Natural killer cell treated with Interleukin-12 subunit alpha and Interleukin-12 subunit beta and Interleukin-15 and Interleukin-18, amount 100 ng/mL, for 72 hours (primary cell): ENCODE measurements around the gene ARSB. TPM values are rescaled to one million over a fixed set of nuclear protein-coding genes. Genes with fewer than 3 reads are reported as not detected.
A peak's percentile ranks its signal among the peaks of the same experiment; 100 is the strongest.
"Not testable (repeated sequence)": the region's sequence is repeated elsewhere in the genome, so short reads cannot be mapped to it uniquely, and the experiment has no call there.

ENCODE experiments used
- ATAC-seq, 2 donors: fragments of 150-1000 bp; cut with Tn5 transposase in 1 of 2; sonication (Bioruptor Pico), chemical (Tn5 transposase) in 1 of 2; 2 replicates each; pipeline ENCODE4 v1.10.0; 2021
- DNase-seq: peaks from one replicate; pipeline ENCODE4 v3.0.0; 2022; ENCODE audit warnings: low spot score
- H3K27ac Mint-ChIP-seq, 2 donors: 1 replicate in 1 of 2; 2 replicates in 1 of 2; pipeline ENCODE4 v1.8.0; 2022; ENCODE audit warnings: mixed read lengths in 2 of 2, mild to moderate bottlenecking in 1 of 2, moderate library complexity in 1 of 2
- H3K27me3 Mint-ChIP-seq, 2 donors: 1 replicate in 1 of 2; 2 replicates in 1 of 2; pipeline ENCODE4 v1.8.0; 2022; ENCODE audit warnings: mixed read lengths in 2 of 2
- H3K36me3 Mint-ChIP-seq: one replicate; pipeline ENCODE4 v1.8.0; 2022; ENCODE audit warnings: mixed read lengths
- H3K4me1 Mint-ChIP-seq, 2 donors: 1 replicate in 1 of 2; 2 replicates in 1 of 2; pipeline ENCODE4 v1.8.0; 2022; ENCODE audit warnings: low read depth in 2 of 2, mixed read lengths in 2 of 2, mild to moderate bottlenecking in 1 of 2
- H3K4me3 Mint-ChIP-seq: one replicate; pipeline ENCODE4 v1.8.0; 2022; ENCODE audit warnings: mixed read lengths
- H3K9me3 Mint-ChIP-seq: 2 replicates; pipeline ENCODE4 v1.8.0; 2022; ENCODE audit warnings: mixed read lengths
- total RNA-seq, 2 donors: library from RNA; stranded (reverse); gene quantifications; one replicate each; pipeline ENCODE4 v1.2.3, GENCODE V29; 2022

ARSB gene
- total RNA-seq, 2 donors from 2014 or later, result 15.4 to 22.3 TPM

DNA sequence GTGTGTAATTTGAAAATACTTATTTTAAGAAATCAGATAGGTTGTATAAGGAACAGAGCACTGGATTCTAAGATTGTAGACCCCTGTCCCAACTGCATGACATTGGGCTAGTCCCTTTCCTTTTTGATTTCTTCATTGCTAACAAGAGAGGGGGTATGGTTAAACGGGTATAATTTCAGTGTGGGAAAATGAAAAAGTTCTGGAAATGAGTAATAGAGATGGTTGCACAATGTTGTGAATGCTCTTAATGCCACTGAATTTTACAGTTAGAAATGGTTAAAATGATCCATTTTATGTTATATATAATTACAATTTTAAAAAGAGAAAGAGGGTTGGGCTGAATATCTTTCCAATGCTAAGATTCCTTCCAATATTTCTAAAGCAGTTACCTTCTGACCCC is 233.2 kb downstream of the ARSB start:
- H3K4me3 Mint-ChIP-seq, result no peak overlapping the region
- peaks cover 8 to 9% of the 10 kb centered on the region in 2 donors for H3K27me3 Mint-ChIP-seq
- H3K27ac Mint-ChIP-seq, result no peak overlapping the region
- H3K4me1 Mint-ChIP-seq, result no peaks in the 10 kb centered on the region
- no peaks in the 10 kb centered on the region for H3K9me3 Mint-ChIP-seq
- DNase-seq (no peak), ATAC-seq (no peak)
- no peaks in the 10 kb centered on the region for H3K36me3 Mint-ChIP-seq

DNA sequence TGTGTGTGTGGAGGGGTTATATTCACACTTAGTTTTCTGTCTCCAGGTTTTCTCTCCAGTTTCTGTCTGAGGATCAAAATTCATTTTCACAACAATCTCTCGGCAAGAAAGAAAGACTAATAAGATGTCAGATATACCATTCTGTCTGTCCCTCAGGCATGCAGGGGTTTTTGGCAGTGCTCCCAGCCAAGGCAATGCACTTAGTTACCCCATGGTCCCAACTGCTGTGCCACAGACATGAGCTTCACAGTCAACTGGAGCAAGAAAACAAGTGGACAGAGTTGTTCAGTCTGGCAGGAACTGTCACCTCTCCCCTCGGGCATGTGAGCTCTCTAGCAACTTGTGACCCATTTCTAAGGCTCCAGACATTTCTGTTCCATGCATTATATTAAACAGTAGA is 234.8 kb downstream of the ARSB start:
- H3K27me3 Mint-ChIP-seq, result peaks cover 9 to 12% of the 10 kb centered on the region in 2 donors
- no peak overlapping the region for H3K4me3 Mint-ChIP-seq
- H3K27ac Mint-ChIP-seq, result no peak overlapping the region
- H3K36me3 Mint-ChIP-seq, result no peaks in the 10 kb centered on the region
- no peaks in the 10 kb centered on the region for H3K9me3 Mint-ChIP-seq
- ATAC-seq, result no peak
- no peaks in the 10 kb centered on the region for H3K4me1 Mint-ChIP-seq
- DNase-seq, result no peak

DNA sequence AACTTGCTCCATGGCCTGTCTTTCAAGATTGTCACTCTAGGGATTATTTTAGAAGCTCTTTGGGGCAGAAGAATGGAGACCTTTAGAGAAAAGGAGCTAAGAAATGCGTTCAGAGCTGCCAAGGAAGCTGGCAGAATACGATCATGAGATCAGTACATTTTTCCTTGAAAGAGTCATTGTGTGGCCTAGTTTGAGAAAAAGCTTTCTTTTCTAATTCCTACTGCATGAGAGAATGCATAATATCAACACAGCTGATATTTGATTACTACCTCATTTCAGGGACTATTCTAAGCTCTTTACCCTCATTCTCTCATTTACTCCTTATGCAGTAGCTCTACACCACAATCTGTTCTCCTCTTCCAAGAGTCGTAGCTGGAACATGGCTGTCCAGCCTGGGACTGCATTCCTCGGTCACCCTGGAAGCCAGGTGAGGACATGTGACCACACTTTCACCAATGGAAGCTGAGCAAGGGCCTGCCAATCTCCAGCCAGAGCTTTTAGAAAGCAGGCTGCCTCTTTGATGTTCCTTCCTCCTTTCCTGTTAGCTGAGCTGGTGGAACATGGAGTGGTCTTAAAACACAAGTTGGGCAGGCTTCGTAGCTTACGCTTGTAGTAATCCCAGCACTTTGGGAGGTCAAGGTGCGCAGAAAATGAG is 237.3 kb downstream of the ARSB start:
- Mint-ChIP-seq H3K27ac (no peak overlapping the region), H3K4me3 (no peak overlapping the region), H3K9me3 (no peaks in the 10 kb centered on the region), H3K4me1 (no peaks in the 10 kb centered on the region), H3K27me3 (peaks cover 9 to 20% of the 10 kb centered on the region in 2 donors), H3K36me3 (no peaks in the 10 kb centered on the region)
- ATAC-seq (no peak), DNase-seq (no peak)

DNA sequence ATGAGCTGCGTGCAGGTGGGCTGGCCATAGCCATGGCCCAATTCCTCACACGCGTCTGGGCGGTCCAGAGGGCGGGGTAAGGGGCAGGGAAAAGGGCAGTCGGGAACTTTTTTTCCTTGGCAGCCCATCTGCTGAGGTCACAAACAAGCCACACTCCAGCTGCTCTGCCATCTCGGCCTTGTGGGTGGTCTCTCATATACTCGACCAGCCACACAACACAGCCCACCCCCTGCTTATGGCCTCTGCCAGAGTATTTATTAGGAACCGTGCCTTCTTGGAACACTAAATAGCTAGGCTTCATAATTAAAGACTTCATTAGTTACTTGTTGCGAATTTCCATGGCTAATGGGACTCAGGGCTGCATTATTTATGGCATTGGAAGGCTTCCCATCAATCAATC is 238.1 kb downstream of the ARSB start:
- no peaks in the 10 kb centered on the region for H3K36me3 Mint-ChIP-seq
- no peak overlapping the region for H3K4me3 Mint-ChIP-seq
- H3K27me3 Mint-ChIP-seq, result peaks cover 9 to 21% of the 10 kb centered on the region in 2 donors
- H3K9me3 Mint-ChIP-seq, result no peaks in the 10 kb centered on the region
- no peak for ATAC-seq
- no peak for DNase-seq
- no peaks in the 10 kb centered on the region for H3K4me1 Mint-ChIP-seq
- no peak overlapping the region for H3K27ac Mint-ChIP-seq

DNA sequence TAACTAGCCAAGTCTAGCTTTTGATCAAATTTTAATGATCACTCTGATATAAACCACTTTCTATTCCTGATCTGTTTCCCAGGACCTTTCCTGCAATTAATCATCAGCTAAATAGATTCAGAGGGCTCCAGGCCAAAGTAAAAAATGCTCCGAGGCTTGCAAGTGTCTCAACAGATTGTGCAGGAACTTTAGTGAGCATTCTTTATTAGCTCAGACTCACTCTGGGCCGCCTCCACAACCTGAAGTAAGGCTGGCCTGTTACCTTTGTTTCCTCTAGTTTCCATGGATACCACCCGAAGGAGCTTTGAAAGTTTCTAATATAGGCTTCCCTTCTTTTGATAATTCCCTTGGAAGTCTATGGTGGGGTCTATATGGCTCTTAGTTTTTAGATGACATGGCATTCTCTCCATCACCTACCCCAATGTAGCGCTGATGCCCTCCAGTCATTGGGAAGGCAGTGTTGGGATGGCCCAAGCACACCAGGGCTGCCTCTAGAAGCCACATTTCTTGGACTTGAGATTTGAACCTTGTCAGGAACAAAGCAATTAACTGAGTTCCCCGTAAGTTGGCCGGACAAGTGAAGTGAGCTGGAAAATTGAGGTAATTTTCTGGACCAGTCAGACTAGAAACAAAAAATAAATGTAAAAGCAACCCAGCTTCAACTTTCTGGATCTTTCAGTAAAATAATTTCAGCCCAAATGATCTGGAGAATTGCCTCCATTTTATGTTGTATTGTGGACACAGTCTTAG is 238.9 kb downstream of the ARSB start:
- H3K4me1 Mint-ChIP-seq, result no peaks in the 10 kb centered on the region
- no peak for ATAC-seq
- H3K36me3 Mint-ChIP-seq, result no peaks in the 10 kb centered on the region
- no peak overlapping the region for H3K4me3 Mint-ChIP-seq
- no peak overlapping the region for H3K27ac Mint-ChIP-seq
- H3K9me3 Mint-ChIP-seq, result no peaks in the 10 kb centered on the region
- DNase-seq, result no peak
- H3K27me3 Mint-ChIP-seq, result peaks cover 9 to 19% of the 10 kb centered on the region in 2 donors

DNA sequence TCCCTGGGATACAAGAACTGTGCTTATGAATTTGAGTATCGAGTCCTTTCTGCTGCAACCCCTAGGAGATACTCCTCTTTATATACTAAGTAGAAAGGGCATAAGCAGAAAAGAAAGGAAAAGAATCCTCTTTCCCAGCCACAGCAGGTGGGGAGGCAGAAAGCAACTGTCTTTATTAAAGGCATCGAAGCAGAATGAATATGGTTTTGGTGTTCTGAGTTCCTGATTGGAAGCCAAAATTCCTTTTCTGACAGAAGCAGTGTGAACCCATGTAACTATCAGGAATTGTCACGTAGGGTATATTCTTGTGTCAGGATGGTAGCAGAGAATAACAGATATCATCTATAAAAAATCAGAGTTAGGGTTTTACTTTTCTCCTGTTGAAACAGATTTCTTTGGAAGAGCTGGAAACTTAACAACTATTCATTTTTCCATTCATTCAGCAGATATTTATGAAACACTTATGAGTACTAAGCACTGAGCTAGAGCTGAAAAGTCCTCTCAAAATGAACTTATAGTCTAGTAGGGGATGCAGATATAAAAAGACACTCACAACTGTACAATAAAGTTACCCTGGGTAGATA is 240.1 kb downstream of the ARSB start:
- Mint-ChIP-seq H3K4me3 (no peak overlapping the region), H3K27ac (no peak overlapping the region), H3K4me1 (no peaks in the 10 kb centered on the region), H3K27me3 (peaks cover 9 to 19% of the 10 kb centered on the region in 2 donors), H3K36me3 (no peaks in the 10 kb centered on the region), H3K9me3 (no peaks in the 10 kb centered on the region)
- ATAC-seq (no peak), DNase-seq (no peak)

DNA sequence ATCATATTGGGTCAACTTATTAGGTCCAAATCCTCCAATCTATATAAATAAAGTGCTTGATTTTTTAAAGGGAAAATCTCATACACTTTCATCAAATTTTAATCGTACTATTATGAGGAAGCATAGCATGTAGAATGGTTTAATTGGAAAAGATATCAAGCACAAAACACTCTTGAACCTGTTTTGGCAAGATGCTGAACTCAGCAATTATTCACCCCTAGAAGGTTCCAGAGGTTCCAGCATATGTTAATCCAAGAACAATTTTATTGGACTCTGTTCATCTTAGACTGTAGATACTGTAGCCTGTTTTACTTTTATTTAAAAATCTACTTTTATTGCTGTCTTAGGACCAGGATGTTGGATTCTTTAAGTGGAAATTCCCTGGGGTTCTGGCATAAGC is 244.1 kb downstream of the ARSB start:
- ATAC-seq (no peak), DNase-seq (no peak)
- H3K4me3 Mint-ChIP-seq, result no peak overlapping the region
- no peaks in the 10 kb centered on the region for H3K4me1 Mint-ChIP-seq
- no peaks in the 10 kb centered on the region for H3K9me3 Mint-ChIP-seq
- H3K27ac Mint-ChIP-seq, result no peak overlapping the region
- peaks cover 9 to 15% of the 10 kb centered on the region in 2 donors for H3K27me3 Mint-ChIP-seq
- H3K36me3 Mint-ChIP-seq, result no peaks in the 10 kb centered on the region

DNA sequence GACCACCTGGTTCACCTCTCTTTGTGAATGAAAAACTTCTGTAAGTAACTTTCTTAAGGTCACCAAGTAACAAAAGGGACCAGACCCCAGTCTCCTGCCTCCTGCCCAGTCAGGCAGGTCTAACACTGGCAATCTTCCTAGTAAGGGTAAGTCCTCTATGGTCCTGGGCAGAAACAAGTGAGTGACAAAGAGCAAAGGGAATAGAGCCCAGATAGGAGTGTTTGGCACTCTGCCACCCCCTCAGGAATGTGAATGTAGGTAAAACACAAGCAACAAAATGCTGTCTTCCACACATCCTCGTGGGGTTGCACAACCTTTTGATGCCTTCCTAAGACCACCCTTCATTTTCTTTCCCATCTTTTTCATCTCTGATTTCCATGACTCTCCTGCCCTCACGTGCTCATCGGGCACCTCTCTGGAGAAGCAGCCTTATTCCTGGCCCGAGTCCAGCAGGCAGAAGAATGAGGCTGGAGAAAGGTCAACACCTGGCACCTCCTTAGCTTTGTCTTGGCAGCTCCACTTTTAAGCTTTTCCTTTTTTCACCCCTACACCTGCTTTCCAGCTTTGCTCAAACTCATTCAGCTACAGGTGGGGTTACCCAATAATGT is 246.3 kb downstream of the ARSB start:
- no peak for DNase-seq
- no peaks in the 10 kb centered on the region for H3K4me1 Mint-ChIP-seq
- peaks cover 5 to 9% of the 10 kb centered on the region in 2 donors for H3K27me3 Mint-ChIP-seq
- H3K4me3 Mint-ChIP-seq, result no peak overlapping the region
- ATAC-seq, result no peak
- H3K27ac Mint-ChIP-seq, result no peak overlapping the region
- no peaks in the 10 kb centered on the region for H3K36me3 Mint-ChIP-seq
- no peaks in the 10 kb centered on the region for H3K9me3 Mint-ChIP-seq

DNA sequence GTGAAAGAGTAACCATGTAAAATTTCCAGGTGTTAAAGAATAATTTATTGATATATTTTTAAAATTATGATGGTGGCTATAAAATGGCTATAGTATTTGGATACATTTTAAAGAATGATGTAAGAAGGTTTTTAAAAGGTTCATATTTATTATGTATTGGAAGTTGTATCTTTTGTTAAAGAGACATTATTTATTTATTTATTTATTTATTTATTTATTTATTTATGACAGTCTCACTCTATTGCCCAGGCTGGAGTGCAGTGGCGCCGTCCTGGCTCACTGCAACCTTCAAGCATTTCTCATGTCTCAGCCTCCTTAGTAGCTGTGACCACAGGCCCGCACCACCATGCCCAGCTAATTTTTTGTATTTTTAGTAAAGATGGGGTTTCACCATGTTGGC is 247.0 kb downstream of the ARSB start:
- DNase-seq, result no peak
- no peaks in the 10 kb centered on the region for H3K9me3 Mint-ChIP-seq
- no peaks in the 10 kb centered on the region for H3K36me3 Mint-ChIP-seq
- H3K4me1 Mint-ChIP-seq, result no peaks in the 10 kb centered on the region
- peaks cover 3 to 9% of the 10 kb centered on the region in 2 donors for H3K27me3 Mint-ChIP-seq
- H3K4me3 Mint-ChIP-seq, result no peak overlapping the region
- ATAC-seq, result no peak
- H3K27ac Mint-ChIP-seq, result no peak overlapping the region

DNA sequence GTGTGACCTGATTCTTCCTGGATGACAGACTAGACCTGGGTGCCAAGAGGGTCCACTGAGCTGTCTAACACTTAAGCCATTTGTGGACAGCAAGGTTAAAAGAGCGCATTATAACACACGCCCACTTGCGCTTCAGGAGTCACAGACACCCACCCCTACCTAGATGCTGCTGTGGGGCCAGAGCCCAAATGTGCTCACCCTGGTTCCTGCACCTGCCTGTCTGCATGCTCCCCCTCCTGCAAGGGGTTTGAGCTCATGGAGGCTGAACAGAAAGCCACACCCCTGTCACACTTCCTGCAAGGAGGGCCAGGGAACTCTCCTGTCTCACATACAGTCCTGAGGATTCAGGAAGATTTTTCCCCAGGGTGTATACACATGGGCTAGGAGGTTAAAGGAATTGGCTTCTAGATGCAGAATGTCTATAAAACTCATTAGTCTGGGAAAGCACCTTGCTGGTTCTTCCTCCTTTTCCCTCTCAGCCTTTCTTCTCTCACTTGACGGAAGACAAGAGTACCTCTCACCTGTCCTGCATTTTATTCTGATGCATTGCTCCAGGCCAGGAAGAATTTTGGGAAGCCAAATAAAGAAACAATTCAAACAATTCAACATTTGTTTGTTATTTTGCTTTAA is 249.2 kb downstream of the ARSB start:
- H3K9me3 Mint-ChIP-seq, result no peaks in the 10 kb centered on the region
- H3K4me1 Mint-ChIP-seq, result no peaks in the 10 kb centered on the region
- DNase-seq, result no peak
- no peak overlapping the region for H3K27ac Mint-ChIP-seq
- H3K36me3 Mint-ChIP-seq, result no peaks in the 10 kb centered on the region
- peak in 1 of 2 donors; percentile 24 for ATAC-seq
- H3K4me3 Mint-ChIP-seq, result no peak overlapping the region
- H3K27me3 Mint-ChIP-seq, result peaks cover 0 to 9% of the 10 kb centered on the region in 2 donors

DNA sequence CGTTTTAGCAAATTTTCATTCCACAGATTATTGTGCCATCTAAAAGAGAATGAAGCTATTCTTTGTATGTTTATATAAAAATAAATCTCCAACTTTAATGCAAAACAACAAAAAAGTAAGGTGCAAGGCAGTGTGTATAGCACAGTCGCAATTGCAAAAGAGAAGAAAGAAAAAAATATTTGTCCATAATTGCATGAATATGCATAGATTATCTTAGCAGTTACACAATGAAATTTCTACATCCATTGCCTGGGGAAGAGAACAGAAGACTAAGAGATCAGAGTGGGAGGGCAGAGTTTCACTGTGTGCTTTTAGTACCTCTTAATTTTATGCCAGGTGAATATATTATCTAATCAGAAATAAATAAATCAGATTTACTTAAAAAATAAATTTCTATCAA is 250.2 kb downstream of the ARSB start:
- Mint-ChIP-seq H3K27me3 (peaks cover 2 to 9% of the 10 kb centered on the region in 2 donors), H3K4me3 (no peak overlapping the region), H3K4me1 (no peaks in the 10 kb centered on the region), H3K9me3 (no peaks in the 10 kb centered on the region), H3K36me3 (no peaks in the 10 kb centered on the region), H3K27ac (no peak overlapping the region)
- no peak for ATAC-seq
- no peak for DNase-seq

DNA sequence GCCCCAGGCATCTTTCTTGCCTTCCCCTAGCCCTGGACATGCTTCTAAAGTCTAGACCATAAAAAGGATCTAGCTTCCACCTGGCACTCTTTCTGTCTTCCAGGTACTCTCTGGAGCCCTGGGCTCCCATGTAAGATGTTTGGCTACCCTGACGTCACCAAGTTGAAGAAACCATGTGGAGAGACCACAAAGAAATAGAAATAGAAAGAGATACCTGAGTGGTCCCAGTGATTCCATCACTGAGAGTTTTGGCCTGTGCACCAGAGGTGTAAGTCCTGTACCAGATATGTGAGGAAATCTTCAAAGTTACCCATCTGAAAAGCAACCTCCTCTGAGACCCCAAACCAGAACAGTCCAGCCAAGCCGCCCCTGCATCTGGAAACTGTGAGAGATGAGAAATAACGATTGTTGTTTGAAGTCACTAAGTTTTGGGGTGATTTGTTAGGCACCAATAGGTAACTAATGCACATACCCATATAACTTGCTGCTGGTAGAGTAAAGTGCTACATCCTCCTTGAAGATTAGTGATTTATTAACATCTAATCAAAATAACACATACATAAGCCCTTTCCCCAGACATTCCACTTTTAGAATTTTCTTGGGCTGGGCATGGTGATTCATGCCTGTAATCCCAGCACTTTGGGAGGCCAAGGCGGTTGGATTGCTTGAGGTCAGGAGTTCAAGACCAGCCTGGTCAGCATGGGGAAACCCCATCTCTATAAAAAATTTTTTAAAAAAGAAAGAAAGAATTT is 250.8 kb downstream of the ARSB start:
- Mint-ChIP-seq H3K4me1 (no peaks in the 10 kb centered on the region), H3K4me3 (no peak overlapping the region), H3K9me3 (no peaks in the 10 kb centered on the region), H3K27me3 (peaks cover 2 to 6% of the 10 kb centered on the region in 2 donors), H3K36me3 (no peaks in the 10 kb centered on the region), H3K27ac (no peak overlapping the region)
- DNase-seq (no peak), ATAC-seq (no peak)

DNA sequence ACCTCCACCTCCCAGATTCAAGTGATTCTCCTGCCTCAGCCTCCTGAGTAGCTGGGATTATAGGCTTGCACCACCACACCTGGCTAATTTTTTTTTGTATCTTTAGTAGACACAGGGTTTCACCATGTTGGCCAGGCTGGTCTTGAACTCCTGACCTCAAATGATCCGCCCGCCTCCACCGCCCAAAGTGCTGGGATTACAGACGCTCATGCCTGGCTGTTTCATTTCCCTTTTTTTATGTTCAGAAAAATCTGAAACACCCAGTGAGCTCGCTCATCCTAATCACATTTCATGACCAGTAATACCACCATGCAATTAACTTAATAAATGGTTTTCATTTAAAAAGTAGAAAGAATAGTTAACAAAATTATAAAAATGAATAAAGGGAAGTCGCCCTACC is 252.4 kb downstream of the ARSB start:
- H3K9me3 Mint-ChIP-seq, H3K36me3 Mint-ChIP-seq, DNase-seq, H3K4me1 Mint-ChIP-seq, H3K27ac Mint-ChIP-seq, ATAC-seq, H3K27me3 Mint-ChIP-seq, H3K4me3 Mint-ChIP-seq: not testable (repeated sequence)
